OCI-LY7 (cell line): Measurements from ENCODE around the gene EIF4G3. TPM values are rescaled to one million over a fixed set of nuclear protein-coding genes. Genes with fewer than 3 reads are reported as not detected.

ENCODE experiments used
- BruUV-seq: library from RNA; stranded (reverse); fragments of 400-500 nt; replicated peaks from 2 replicates; lab custom pipeline; 2021; lab: Mats Ljungman, UMichigan
- CTCF ChIA-PET: fragments of 300-600 bp; sonication (Branson Sonifier 250); formaldehyde crosslinking; loops from one replicate; lab custom pipeline; 2022; ENCODE audit warnings: antibody characterized with exemption; ENCODE audit not compliant: unreplicated experiment; lab: Charles Lee
- POLR2A ChIA-PET: fragments of 300-600 bp; sonication (Branson Sonifier 250); formaldehyde crosslinking; loops from one replicate; lab custom pipeline; 2022; ENCODE audit warnings: antibody characterized with exemption; lab: Charles Lee
- DNase-seq: peaks from one replicate; pipeline ENCODE4 v3.0.0-alpha.2; 2015; ENCODE audit warnings: low spot score
- H2AFZ ChIP-seq: fragments of 200-600 bp; sonication (generic), shearing (Covaris generic); 2 replicates; pipeline ENCODE4 v1.6.1; 2014; ENCODE audit warnings: mild to moderate bottlenecking, antibody characterized with exemption, low read length, moderate library complexity
- H3K27ac ChIP-seq: fragments of 200-600 bp; sonication (generic); 2 replicates; pipeline ENCODE4 v1.5.1; 2014; ENCODE audit warnings: mixed run types, low read depth, mild to moderate bottlenecking, moderate library complexity, low read length, inconsistent platforms; ENCODE audit not compliant: poor library complexity, severe bottlenecking
- H3K36me3 ChIP-seq: fragments of 200-600 bp; sonication (generic); 2 replicates; pipeline ENCODE4 v1.6.1; 2014; ENCODE audit warnings: mild to moderate bottlenecking, antibody characterized with exemption, low read length, moderate library complexity, mixed read lengths; ENCODE audit not compliant: insufficient read depth
- H3K4me1 ChIP-seq: fragments of 200-600 bp; sonication (generic); 2 replicates; pipeline ENCODE4 v1.5.1; 2014; ENCODE audit warnings: mild to moderate bottlenecking, low read length; ENCODE audit not compliant: insufficient read depth, poor library complexity, severe bottlenecking
- H3K4me2 ChIP-seq: fragments of 200-600 bp; sonication (generic); 2 replicates; pipeline ENCODE4 v1.6.1; 2014; ENCODE audit warnings: mild to moderate bottlenecking, low read length
- H3K4me3 ChIP-seq: fragments of 200-600 bp; sonication (generic); 2 replicates; pipeline ENCODE4 v1.5.1; 2014; ENCODE audit warnings: mild to moderate bottlenecking, low read depth, low read length; ENCODE audit not compliant: poor library complexity, severe bottlenecking
- H3K79me2 ChIP-seq: fragments of 200-600 bp; sonication (generic); 2 replicates; pipeline ENCODE4 v1.6.1; 2016; ENCODE audit warnings: low read depth, mild to moderate bottlenecking, low read length, moderate library complexity, mixed read lengths; ENCODE audit not compliant: insufficient read depth
- H3K9me2 ChIP-seq: fragments of 200-600 bp; sonication (generic); 2 replicates; pipeline ENCODE4 v1.6.1; 2016; ENCODE audit warnings: mild to moderate bottlenecking, low read length, mixed read lengths; ENCODE audit not compliant: insufficient read depth
- H3K9me3 ChIP-seq: fragments of 200-600 bp; sonication (generic); 2 replicates; pipeline ENCODE4 v1.6.1; 2014; ENCODE audit warnings: mild to moderate bottlenecking, mixed run types, low read length, mixed read lengths
- H4K20me1 ChIP-seq: fragments of 200-600 bp; sonication (generic); 2 replicates; pipeline ENCODE4 v1.6.1; 2014; ENCODE audit warnings: mild to moderate bottlenecking, antibody characterized with exemption, low read length, moderate library complexity, mixed read lengths; ENCODE audit not compliant: insufficient read depth
- CTCF ChIP-seq: fragments of 200-600 bp; sonication (generic); conservative IDR thresholded peaks from 2 replicates; pipeline ENCODE4 v1.5.1; 2014; ENCODE audit warnings: mild to moderate bottlenecking, antibody characterized with exemption, low read length, moderate library complexity, mixed read lengths
- EZH2phosphoT487 ChIP-seq: fragments of 200-600 bp; sonication (generic); IDR thresholded peaks from 2 replicates; pipeline ENCODE4 v1.6.1; 2018; ENCODE audit warnings: low read depth, borderline replicate concordance, mild to moderate bottlenecking, mixed run types, antibody characterized with exemption, low read length, moderate library complexity, mixed read lengths
- intact Hi-C: fragments of 100-400 bp; cut with micrococcal nuclease; formaldehyde crosslinking; loops from one replicate; pipeline ENCODE4 v1.10.0; 2022; ENCODE audit not compliant: unreplicated experiment
- total RNA-seq, 2 experiments: library from RNA; depleted of rRNA in 1 of 2; stranded (reverse); fragments of >200 nt in 1 of 2; shearing (Covaris generic) in 1 of 2; gene quantifications; 2 replicates each; pipeline ENCODE4 v1.2.3, GENCODE V29; 2014 to 2022

Gene EIF4G3
- total RNA-seq, 2 experiments from 2014 or later, result 28.5 to 62.1 TPM

DNA sequence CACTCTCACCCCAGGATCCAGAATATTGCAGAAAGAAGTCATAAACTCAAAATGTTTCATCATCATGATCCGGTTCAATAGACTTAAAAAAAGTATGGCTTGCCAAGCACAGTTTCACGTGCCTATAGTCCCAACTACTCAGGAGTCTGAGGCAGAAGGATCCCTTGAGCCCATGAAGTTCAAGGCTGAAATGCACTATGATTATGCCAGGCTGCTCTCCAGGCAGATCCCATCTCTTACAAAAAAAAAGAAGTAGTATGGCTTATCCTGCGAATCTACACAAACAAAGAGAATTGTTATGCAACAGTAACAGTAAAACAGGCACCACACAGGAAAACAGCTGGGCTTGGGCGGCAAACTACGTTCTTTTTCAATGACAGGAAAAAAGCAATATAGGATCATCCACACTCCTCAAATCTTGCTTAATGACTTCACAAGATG lies 76.2 kb downstream of the EIF4G3 start:
- Histone ChIP-seq H3K36me3 (peaks cover 23% of the 10 kb centered on the region; the same call in 1 of the 2 replicates), H3K4me1 (no peaks in the 10 kb centered on the region), H3K4me2 (no peak overlapping the region), H3K27ac (no peak overlapping the region), H2AFZ (no peak overlapping the region), H3K9me2 (no peaks in the 10 kb centered on the region), H4K20me1 (no peaks in the 10 kb centered on the region), H3K79me2 (no peaks in the 10 kb centered on the region), H3K4me3 (no peak overlapping the region), H3K9me3 (no peaks in the 10 kb centered on the region)
- no peak for DNase-seq
- BruUV-seq, result no TSS peak
- ChIA-PET POLR2A (no interaction called here), CTCF (no interaction called here)
- intact Hi-C loops, result no loop called here
- TF ChIP-seq EZH2phosphoT487 (no peak), CTCF (no peak)

DNA sequence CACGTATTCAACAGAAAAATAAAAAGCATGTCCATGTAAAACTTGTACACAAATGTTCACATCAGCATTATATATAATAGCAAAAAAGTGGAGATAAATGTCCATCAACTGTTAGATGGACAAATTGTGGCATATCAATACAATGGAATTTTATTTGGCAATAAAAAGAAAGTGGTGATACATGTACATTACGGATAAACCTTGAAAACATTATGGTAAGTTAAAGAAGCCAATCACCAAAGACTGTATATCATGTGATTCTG lies 76.9 kb downstream of the EIF4G3 start:
- no peak for DNase-seq
- TF ChIP-seq EZH2phosphoT487 (no peak), CTCF (no peak)
- Histone ChIP-seq H2AFZ (no peak overlapping the region), H3K4me2 (no peak overlapping the region), H4K20me1 (no peaks in the 10 kb centered on the region), H3K27ac (no peak overlapping the region), H3K9me3 (no peaks in the 10 kb centered on the region), H3K36me3 (peaks cover 22% of the 10 kb centered on the region; the same call in 1 of the 2 replicates), H3K79me2 (no peaks in the 10 kb centered on the region), H3K4me3 (no peak overlapping the region), H3K9me2 (no peaks in the 10 kb centered on the region), H3K4me1 (no peaks in the 10 kb centered on the region)
- POLR2A ChIA-PET, result no interaction called here
- intact Hi-C loops, result no loop called here
- CTCF ChIA-PET, result no interaction called here
- no TSS peak for BruUV-seq

DNA sequence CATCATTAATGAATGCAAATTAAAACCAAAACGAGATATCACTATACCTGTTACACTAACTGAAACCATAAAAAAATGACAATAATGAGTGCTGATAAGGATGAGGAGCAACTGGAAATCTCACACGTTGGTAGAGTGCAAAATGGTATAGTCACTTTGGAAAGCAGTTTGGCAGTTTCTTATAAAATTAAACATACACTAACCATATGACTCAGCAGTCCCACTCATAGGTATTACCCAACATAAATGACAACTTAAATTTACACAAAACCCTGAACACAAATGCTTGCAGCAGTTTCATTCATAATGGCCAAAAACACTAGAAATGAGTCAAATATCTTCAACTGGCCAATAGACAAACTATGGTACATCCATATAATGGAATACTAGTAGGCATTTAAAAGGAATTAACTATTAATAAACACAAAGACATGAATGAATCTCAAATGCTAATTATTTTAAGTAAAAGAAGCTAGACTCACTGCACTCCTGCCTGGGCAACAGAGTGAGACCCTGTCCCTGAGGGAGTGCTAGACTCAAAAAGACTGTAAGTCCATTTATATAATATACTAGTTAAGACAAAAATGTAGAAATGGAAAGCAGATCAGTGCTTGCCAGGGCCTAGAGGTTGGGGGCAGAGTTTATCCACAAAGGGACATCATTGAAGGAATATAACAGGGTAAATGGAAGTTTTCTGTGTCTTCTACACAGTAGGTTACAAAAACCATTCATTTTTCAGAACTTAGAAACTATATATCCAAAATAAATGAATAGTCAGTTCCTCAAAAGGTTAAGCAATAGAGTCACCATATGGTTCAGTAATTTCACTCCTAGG lies 77.4 kb downstream of the EIF4G3 start:
- intact Hi-C loops, result no loop called here
- Histone ChIP-seq H2AFZ (no peak overlapping the region), H3K27ac (no peak overlapping the region), H3K4me1 (no peaks in the 10 kb centered on the region), H3K4me2 (no peak overlapping the region), H3K79me2 (no peaks in the 10 kb centered on the region), H3K4me3 (no peak overlapping the region), H3K36me3 (peaks cover 17% of the 10 kb centered on the region; the same call in 1 of the 2 replicates), H4K20me1 (no peaks in the 10 kb centered on the region), H3K9me3 (no peaks in the 10 kb centered on the region), H3K9me2 (no peaks in the 10 kb centered on the region)
- CTCF ChIA-PET, result no interaction called here
- no TSS peak for BruUV-seq
- TF ChIP-seq EZH2phosphoT487 (no peak), CTCF (no peak)
- no peak for DNase-seq
- POLR2A ChIA-PET, result no interaction called here
